ENCODE data around the gene SURF6. TPM values are rescaled to one million over a fixed set of nuclear protein-coding genes. Genes with fewer than 3 reads are reported as not detected.

Gene SURF6
- total and polyA plus RNA-seq, 2 experiments from 2014 or later = 17.6 to 27.6 TPM

GRCh38 chr9:133382507-133383141 lies 46.6 kb upstream of the SURF6 start (continued):
- TF ChIP-seq ZNF462 (CRISPR knock-in tag; IDR thresholded peaks at IDR 0.05) (no peak), CREB1 (CRISPR knock-in tag; IDR thresholded peaks at IDR 0.05; ENCODE audit: low read depth) (no peak)

GRCh38 chr9:133380734-133381133 lies 44.7 kb upstream of the SURF6 start:
- H3K4me2 ChIP-seq = no peak overlapping the region
- H3K4me1 Mint-ChIP-seq = no peaks in the 10 kb centered on the region
- no peak overlapping the region for H2AFZ ChIP-seq
- H3K4me3 ChIP-seq = no peak overlapping the region
- peaks cover 11% of the 10 kb centered on the region; the same call in 1 of the 2 replicates for H3K9me2 ChIP-seq (ENCODE audit: insufficient read depth)
- peaks cover 4% of the 10 kb centered on the region; the same call in 1 of the 2 replicates for H3K4me1 ChIP-seq (ENCODE audit: insufficient read depth)
- DNase-seq (ENCODE audit: low spot score) = no peak
- H3K27ac Mint-ChIP-seq = no peak overlapping the region
- H3K27me3 ChIP-seq (ENCODE audit: insufficient read depth) = peaks cover 13% of the 10 kb centered on the region
- no peaks in the 10 kb centered on the region for H3K79me2 ChIP-seq (replicated peaks; ENCODE audit: insufficient read depth)
- H3K27ac ChIP-seq (ENCODE audit: low read depth) = no peak overlapping the region
- no peaks in the 10 kb centered on the region for H3F3A ChIP-seq (replicated peaks; ENCODE audit: low read depth)
- no peaks in the 10 kb centered on the region; the same call in 1 of the 2 replicates for H4K20me1 ChIP-seq (replicated peaks; ENCODE audit: insufficient read depth)
- H3K4me3 Mint-ChIP-seq = no peak overlapping the region
- no peaks in the 10 kb centered on the region for H3K36me3 Mint-ChIP-seq (ENCODE audit: low read depth)
- peaks cover 14% of the 10 kb centered on the region; the same call in 2 of the 3 replicates for H3K9me3 Mint-ChIP-seq
- no peaks in the 10 kb centered on the region for H3K36me3 ChIP-seq (ENCODE audit: insufficient read depth)
- ATAC-seq = no peak
- peaks cover 20% of the 10 kb centered on the region for H3K27me3 Mint-ChIP-seq (ENCODE audit: insufficient read depth, low read depth, poor library complexity)
- TF ChIP-seq NANOG (IDR thresholded peaks at IDR 0.05; ENCODE audit: borderline replicate concordance) (no peak), ZNF331 (CRISPR knock-in tag; IDR thresholded peaks at IDR 0.05; ENCODE audit: low read depth) (no peak), CTCF (conservative IDR thresholded peaks at IDR 0.05; ENCODE audit: low read depth in 2 of 2) (no peak), EZH2phosphoT487 (IDR thresholded peaks at IDR 0.05; ENCODE audit: unreplicated experiment) (no peak), CREB1 (CRISPR knock-in tag; IDR thresholded peaks at IDR 0.05; ENCODE audit: low read depth) (no peak), ETS1 (IDR thresholded peaks at IDR 0.05) (no peak), STAT1 (IDR thresholded peaks at IDR 0.05; ENCODE audit: unreplicated experiment) (no peak), REST (IDR thresholded peaks at IDR 0.05; ENCODE audit: unreplicated experiment) (no peak)
